Right kidney (tissue), 9 donors: ENCODE results near the gene APBB1IP.
"Not testable (repeated sequence)": the region's sequence is repeated elsewhere in the genome, so short reads cannot be mapped to it uniquely, and the experiment has no call there.

Experiments used
- DNase-seq: peaks from one replicate; pipeline ENCODE4 v3.0.0-alpha.2; 2016
- long read RNA-seq, 8 donors: transcript quantifications; one replicate each; lab custom pipeline, GENCODE V29; 2026

Gene APBB1IP, protein sequence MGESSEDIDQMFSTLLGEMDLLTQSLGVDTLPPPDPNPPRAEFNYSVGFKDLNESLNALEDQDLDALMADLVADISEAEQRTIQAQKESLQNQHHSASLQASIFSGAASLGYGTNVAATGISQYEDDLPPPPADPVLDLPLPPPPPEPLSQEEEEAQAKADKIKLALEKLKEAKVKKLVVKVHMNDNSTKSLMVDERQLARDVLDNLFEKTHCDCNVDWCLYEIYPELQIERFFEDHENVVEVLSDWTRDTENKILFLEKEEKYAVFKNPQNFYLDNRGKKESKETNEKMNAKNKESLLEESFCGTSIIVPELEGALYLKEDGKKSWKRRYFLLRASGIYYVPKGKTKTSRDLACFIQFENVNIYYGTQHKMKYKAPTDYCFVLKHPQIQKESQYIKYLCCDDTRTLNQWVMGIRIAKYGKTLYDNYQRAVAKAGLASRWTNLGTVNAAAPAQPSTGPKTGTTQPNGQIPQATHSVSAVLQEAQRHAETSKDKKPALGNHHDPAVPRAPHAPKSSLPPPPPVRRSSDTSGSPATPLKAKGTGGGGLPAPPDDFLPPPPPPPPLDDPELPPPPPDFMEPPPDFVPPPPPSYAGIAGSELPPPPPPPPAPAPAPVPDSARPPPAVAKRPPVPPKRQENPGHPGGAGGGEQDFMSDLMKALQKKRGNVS
- long read RNA-seq, donor 1, result 0 reads
- long read RNA-seq, donor 2, result 0 reads
- long read RNA-seq, donor 3, result 0 reads
- long read RNA-seq, donor 4, result 0 reads
- long read RNA-seq, donor 5, result 0 reads
- long read RNA-seq, donor 6, result 0 reads
- long read RNA-seq, donor 7, result 0 reads
- long read RNA-seq, donor 8, partial matches to known transcripts, result 0 of 1 reads
- long read RNA-seq, donor 8, other reads (novel, unspliced or antisense), result 0 of 1 reads

- DNase-seq, result peak; percentile 25
Measured at GRCh38 chr10:26437637-26438461, at the start of gene APBB1IP. TSS of gene APBB1IP (plus strand) at chr10:26438341. CDS start at chr10:26492327, 53,986 bp downstream.

DNA sequence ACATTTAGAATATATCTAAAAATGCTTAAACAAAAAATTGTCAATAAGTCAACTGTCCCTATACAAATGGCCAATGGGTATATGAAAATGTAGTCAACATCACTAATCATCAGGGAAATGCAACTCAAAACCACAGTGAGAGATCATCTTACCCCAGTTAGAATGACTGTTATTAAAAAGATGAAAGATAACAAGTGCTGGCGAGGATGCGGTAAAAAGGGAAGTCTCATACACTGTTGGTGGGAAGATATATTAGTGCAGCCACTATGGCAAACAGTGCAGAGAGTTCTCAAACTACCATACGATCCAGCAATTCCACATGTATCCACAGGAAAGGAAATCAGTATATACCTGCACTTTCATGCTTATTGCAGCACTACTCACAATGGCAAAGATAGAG, 48.6 kb upstream of the APBB1IP start:
- no peak for DNase-seq

GRCh38 chr10:26391701-26392695, 46.1 kb upstream of the APBB1IP start:
- peak; percentile 23 for DNase-seq

DNA sequence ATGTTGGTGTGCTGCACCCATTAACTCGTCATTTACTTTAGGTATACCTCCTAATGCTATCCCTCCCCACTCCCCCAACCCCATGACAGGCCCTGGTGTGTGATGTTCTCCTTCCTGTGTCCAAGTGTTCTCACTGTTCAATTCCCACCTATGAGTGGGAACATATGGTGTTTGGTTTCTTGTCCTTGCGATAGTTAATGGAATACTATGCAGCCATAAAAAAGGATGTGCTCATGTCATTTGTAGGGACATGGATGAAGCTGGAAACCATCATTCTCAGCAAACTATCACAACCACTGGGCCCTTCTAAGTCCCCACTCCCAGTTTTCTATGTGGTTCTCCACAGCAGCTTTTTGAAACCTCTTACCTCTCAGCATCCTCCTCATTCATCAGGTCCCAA, 39.8 kb upstream of the APBB1IP start:
- not testable (repeated sequence) for DNase-seq

GRCh38 chr10:26407406-26407969, 30.7 kb upstream of the APBB1IP start:
- DNase-seq, result no peak

DNA sequence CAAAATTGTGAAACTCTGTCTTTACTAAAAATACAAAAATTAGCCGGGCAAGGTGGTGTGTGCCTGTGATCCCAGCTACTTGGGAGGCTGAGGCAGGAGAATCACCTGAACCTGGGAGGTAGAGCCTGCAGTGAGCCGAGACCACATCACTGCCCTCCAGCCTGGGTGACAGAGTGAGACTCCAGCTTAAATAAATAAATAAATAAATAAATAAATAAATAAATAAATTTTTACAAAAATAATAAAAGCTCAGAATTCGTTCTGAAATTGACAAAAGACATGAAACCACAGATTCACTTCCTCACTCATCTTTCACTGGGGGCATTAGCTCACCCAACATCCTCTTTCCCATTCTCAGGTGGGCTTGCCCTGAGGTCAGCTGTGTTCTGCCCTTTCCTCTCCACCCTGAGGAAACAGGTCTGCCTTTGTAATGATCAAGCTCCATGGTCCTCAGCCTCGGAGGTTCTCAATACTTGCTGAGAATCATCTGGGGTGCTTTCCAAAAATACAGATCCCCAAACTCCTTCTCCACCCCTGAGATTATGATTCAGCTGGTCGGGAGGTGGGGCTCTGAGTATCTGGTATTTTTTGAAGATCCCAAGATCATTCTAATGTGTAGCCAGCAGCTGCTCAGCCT, 29.2 kb upstream of the APBB1IP start:
- no peak for DNase-seq

DNA sequence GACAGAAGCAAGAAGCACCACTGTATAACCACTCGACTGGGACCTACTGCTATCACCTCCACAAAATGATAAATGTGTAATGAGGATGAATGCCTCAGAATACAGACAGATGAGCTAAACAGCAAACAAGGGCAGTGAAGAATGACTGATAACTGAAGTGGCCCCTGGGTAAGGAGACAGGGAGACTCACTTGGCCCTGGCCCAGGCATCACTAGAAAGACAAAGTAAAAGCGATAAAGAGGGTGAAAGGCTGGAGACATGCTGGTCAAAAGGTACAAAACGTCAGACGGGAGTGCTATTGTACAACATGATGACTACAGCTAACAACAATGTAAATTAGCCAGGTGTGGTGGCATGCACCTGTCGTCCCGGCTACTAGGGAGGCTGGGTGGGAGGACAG, 27.8 kb upstream of the APBB1IP start:
- no peak for DNase-seq

DNA sequence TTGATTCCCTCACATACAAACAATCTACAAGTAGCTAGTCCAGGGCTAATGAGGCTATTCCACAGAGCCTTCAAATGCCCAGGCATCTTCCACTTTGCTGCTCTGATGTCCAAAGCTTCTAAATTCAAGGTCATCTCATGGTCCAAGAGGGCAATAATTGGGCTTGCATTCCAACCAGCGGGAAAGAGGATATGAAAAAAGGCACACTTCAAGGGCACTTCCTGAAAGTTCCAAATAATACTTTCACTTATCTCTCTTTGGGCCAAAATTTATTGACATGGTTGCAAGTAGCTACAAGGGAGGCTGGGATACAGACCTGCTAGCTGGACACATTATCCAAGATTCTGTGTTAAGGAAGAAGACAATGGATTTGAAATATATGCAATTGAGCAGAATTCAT, 25.2 kb upstream of the APBB1IP start:
- DNase-seq, result no peak

GRCh38 chr10:26413375-26413774, 24.8 kb upstream of the APBB1IP start:
- DNase-seq, result no peak

- DNase-seq, result no peak
Measured at GRCh38 chr10:26417136-26417535, 21.0 kb upstream of the APBB1IP start.

- no peak for DNase-seq
Measured at GRCh38 chr10:26422977-26423376, 15.2 kb upstream of the APBB1IP start.

DNA sequence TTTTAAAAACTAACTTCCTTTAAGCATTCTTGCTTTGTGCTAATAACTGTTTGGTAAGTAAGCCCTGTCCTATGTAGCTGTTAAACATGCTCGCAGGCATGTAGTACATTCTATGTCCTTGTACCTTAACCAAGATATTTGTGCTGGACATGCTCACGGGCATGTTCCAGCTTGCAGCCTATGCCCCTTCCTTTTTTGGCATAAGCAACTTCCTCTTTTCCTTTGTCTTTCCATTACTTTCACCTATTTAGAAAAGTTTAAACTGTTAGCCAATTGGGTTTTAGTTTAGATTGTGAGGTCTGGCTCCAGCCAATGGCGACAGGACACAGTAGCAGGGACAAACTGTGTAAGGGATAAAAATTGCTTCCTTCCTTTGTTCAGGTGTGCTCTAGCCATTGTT, 14.4 kb upstream of the APBB1IP start:
- no peak for DNase-seq

- no peak for DNase-seq
Measured at GRCh38 chr10:26430641-26431163, 7.4 kb upstream of the APBB1IP start.

- no peak for DNase-seq
Measured at GRCh38 chr10:26432938-26433337, 5.2 kb upstream of the APBB1IP start.

GRCh38 chr10:26435852-26436251, 2.3 kb upstream of the APBB1IP start:
- DNase-seq, result no peak

GRCh38 chr10:26436848-26437247, 1.3 kb upstream of the APBB1IP start:
- no peak for DNase-seq

- peak; percentile 29 for DNase-seq
Measured at GRCh38 chr10:26438534-26439341, 597 bp downstream of the APBB1IP start.

GRCh38 chr10:26439406-26440087, 1.4 kb downstream of the APBB1IP start:
- DNase-seq, result no peak

DNA sequence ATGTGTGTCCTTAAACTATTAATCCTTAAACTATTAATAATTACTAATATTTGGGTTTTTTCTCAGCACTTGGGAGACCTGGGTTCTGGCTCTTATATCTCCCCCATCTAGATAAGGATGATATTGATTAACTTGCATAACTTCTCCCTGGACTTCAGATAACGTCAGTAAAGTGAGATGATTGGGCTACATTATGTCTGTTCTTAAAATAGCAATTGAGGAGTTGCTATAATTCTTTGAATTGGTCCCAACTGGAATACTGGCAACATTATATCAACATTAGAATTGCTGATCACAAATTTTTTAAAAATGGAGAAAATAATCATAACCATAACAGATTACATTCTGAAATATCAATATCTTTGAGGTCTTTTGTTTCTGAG, 1.9 kb downstream of the APBB1IP start:
- DNase-seq, result no peak
